ENCODE results near the gene CDCA8.
A peak's percentile ranks its signal among the peaks of the same experiment; 100 is the strongest.

The CDCA8 gene

DNA sequence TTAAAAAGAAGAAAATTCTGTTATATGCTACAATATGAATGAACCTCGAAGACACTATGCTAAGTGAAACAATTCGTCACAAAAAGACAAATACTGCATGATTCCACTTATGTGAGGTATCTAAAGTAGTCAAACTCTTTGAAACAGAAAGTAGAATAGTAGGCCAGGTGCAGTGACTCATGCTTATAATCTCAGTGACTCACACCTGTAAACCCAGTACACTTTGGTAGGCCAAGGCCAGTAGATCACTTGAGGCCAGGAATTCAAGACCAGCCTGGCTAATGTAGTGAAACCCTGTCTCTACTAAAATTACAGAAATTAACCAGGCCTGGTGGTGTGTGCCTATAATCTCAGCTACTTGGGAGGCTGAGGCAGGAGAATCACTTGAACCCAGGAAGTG, 46.9 kb downstream of the CDCA8 start:
- no peak for DNase-seq

- peak; percentile 4 for DNase-seq
Measured at GRCh38 chr1:37741130-37741529, 48.8 kb downstream of the CDCA8 start.

- DNase-seq, result no peak
Measured at GRCh38 chr1:37741662-37742061, 49.3 kb downstream of the CDCA8 start.

GRCh38 chr1:37746806-37747205, 54.5 kb downstream of the CDCA8 start:
- DNase-seq, result no peak

DNA sequence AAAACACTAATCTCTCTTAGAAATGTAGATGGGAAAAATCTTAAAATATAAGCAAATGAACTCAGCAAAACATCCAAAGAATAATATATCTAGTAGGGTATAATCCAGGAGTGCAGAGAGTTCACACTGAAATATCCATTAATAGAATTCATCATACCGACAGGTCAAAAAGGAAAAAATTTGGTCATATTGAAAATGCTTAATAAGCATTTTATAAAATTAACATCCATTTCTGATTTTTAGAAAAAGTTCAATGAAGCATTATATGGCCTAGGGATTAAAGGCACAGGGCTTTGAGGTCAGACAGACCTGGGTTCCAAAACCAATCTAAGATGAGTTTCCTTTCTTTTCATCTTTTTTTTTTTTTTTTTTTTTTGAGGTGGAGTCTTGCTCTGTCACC, 56.2 kb downstream of the CDCA8 start:
- DNase-seq, result no peak

DNA sequence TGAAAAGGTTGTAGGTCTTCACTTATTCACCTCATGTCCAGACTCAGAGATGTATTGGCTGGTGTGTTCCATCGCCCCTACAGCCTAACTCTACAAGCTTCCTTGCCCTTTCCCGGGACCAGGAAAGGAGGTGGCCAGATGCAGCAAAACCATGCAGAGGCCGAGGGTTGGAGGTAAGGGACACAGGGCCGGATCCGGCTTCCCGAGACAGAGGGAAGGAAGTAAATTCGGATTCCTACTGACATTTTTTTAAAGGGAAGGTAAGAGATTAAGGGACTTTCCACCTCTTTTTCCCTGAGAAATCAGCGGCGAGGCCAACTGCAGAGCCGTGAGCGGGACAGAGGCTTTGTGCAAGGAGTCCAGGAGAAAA, 59.9 kb downstream of the CDCA8 start:
- no peak for DNase-seq

DNA sequence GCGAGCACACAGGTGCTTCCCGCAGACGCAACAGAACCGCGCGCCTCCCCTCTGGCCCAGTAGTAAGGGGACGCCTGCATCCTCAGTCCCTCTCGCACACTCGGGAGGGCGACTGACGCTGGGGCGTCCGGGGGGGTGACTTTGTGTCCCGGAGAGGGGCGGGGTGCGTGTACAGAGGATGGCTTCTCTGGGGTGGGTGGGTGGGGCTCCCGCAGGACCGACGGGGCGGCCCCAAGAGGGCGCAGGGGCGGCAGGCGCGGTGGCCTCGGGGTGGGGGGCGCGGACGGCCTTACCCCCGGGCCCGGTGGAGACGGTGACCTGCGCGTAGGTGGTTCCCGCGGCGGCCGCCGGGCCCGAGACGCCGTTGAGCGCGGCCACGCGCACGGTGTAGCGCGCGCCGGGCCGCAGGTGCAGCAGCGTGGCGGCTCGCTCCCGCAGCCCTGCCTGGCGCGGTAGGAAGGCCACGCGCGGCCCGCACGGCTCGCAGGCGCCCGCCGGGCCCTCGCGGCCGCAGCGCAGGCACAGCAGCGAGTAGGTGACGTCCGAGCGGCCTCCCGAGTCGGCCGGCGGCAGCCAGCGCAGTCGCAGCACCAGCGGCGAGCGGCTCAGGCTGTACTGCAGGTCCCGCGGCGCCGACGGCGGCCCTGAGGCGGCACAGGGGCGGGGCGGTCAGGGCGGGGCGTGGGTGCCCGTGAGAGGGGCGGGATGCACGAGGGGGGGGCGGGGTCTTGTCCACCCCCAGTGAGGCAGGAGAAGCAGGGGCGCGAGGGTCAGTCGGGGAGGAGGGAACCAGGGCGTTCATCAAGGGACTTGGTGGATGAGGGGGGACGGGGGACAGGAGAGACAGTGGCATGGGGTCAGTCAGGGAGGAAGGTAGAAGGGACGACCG, 60.5 kb downstream of the CDCA8 start:
- DNase-seq, result peak; percentile 69

- peak; percentile 1 for DNase-seq
Measured at GRCh38 chr1:37753473-37754321, 61.4 kb downstream of the CDCA8 start.

DNA sequence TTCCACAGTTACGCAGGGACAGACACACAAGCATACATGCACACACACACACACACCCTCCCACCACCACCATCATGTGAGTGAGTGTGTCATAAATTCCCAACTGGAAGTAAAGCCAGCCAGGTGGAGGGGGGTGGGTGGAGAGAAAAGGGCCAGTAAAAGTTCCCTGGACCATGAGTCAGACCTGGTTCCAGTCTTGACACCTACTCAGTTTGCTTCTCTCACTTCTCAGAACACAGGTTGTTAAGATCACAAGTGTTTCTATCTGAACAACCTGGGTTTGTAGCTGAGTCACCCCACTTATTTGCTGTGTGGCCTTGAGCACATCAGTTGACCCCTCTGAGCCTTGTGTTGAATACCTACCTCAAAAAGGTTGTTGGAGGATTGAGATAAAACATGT, 63.0 kb downstream of the CDCA8 start:
- DNase-seq, result no peak

GRCh38 chr1:37755951-37756560, 63.7 kb downstream of the CDCA8 start:
- no peak for DNase-seq

All from NCI-H69 (cell line).